GM21515 (cell line): ENCODE data around the gene CLMN.

Experiments
- ATAC-seq: cut with Tn5 transposase; IDR thresholded peaks from one replicate; pipeline ENCODE4 v1.9.1; 2021; ENCODE audit not compliant: unreplicated experiment

The CLMN gene

GRCh38 chr14:95304342-95304741, 15.4 kb downstream of the CLMN start:
- no peak for ATAC-seq

- ATAC-seq = no peak
Measured at GRCh38 chr14:95303552-95303951, 16.2 kb downstream of the CLMN start.

GRCh38 chr14:95302667-95303506, 16.8 kb downstream of the CLMN start:
- ATAC-seq = no peak

- ATAC-seq = no peak
Measured at GRCh38 chr14:95301527-95302187, 18.1 kb downstream of the CLMN start.

GRCh38 chr14:95300697-95301526, 18.8 kb downstream of the CLMN start:
- no peak for ATAC-seq

- no peak for ATAC-seq
Measured at GRCh38 chr14:95300002-95300696, 19.6 kb downstream of the CLMN start.

GRCh38 chr14:95299271-95299670, 20.4 kb downstream of the CLMN start:
- ATAC-seq = no peak

- no peak for ATAC-seq
Measured at GRCh38 chr14:95297832-95298231, 21.9 kb downstream of the CLMN start.

- no peak for ATAC-seq
Measured at GRCh38 chr14:95296966-95297365, 22.7 kb downstream of the CLMN start.

- ATAC-seq = no peak
Measured at GRCh38 chr14:95295600-95296376, 23.9 kb downstream of the CLMN start.

GRCh38 chr14:95294834-95295599, 24.7 kb downstream of the CLMN start:
- ATAC-seq = no peak

GRCh38 chr14:95294320-95294719, 25.4 kb downstream of the CLMN start:
- ATAC-seq = no peak

GRCh38 chr14:95293449-95293848, 26.3 kb downstream of the CLMN start:
- ATAC-seq = no peak

GRCh38 chr14:95292660-95293425, 26.9 kb downstream of the CLMN start:
- no peak for ATAC-seq

GRCh38 chr14:95291859-95292542, 27.7 kb downstream of the CLMN start:
- no peak for ATAC-seq

- ATAC-seq = no peak
Measured at GRCh38 chr14:95290871-95291431, 28.8 kb downstream of the CLMN start.

- no peak for ATAC-seq
Measured at GRCh38 chr14:95290021-95290420, 29.7 kb downstream of the CLMN start.
